K562 (cell line): Measurements from ENCODE around the gene SCIN. TPM values are rescaled to one million over a fixed set of nuclear protein-coding genes. Genes with fewer than 3 reads are reported as not detected.

Source experiments
- ATF6 ChIP-seq: sonication (generic); formaldehyde crosslinking; IDR thresholded peaks from 2 replicates; pipeline ENCODE4 v1.4.0; 2020; ENCODE audit warnings: mild to moderate bottlenecking, missing genetic modification reagents
- ATF7 ChIP-seq: fragments of 450-650 bp; IDR thresholded peaks from 2 replicates; pipeline ENCODE4 v1.7.1; 2014; ENCODE audit warnings: mild to moderate bottlenecking, moderate library complexity
- BRF2 ChIP-seq: IDR thresholded peaks from 3 replicates; pipeline ENCODE4 v1.6.1; 2011; ENCODE audit warnings: borderline replicate concordance, mild to moderate bottlenecking; ENCODE audit not compliant: insufficient read length, insufficient read depth
- CHCHD3 ChIP-seq: fragments of 250-450 bp; sonication (Bioruptor Pico); IDR thresholded peaks from 2 replicates; pipeline ENCODE4 v2.1.2; 2022; ENCODE audit warnings: mild to moderate bottlenecking
- COPS2 ChIP-seq: fragments of 450-650 bp; conservative IDR thresholded peaks from 2 replicates; pipeline ENCODE4 v1.6.1; 2016; ENCODE audit warnings: mild to moderate bottlenecking, moderate library complexity
- HMG20B ChIP-seq: fragments of 250-450 bp; sonication (Bioruptor Pico); IDR thresholded peaks from 2 replicates; pipeline ENCODE4 v1.5.0; 2021; ENCODE audit warnings: mild to moderate bottlenecking
- HNRNPUL1 ChIP-seq: fragments of 200-400 bp; formaldehyde crosslinking; IDR thresholded peaks from 2 replicates; pipeline ENCODE4 v1.6.1; 2017; ENCODE audit warnings: low read length
- HOXB6 ChIP-seq: fragments of 250-450 bp; sonication (Bioruptor Pico); IDR thresholded peaks from 2 replicates; pipeline ENCODE4 v1.5.1; 2022; ENCODE audit warnings: mild to moderate bottlenecking, borderline replicate concordance
- NEUROD1 ChIP-seq: fragments of 150-350 bp; IDR thresholded peaks from 2 replicates; pipeline ENCODE4 v1.6.1; 2014; ENCODE audit warnings: borderline replicate concordance, low read length, low read depth; ENCODE audit not compliant: partially characterized antibody
- NFRKB ChIP-seq: fragments of 450-650 bp; IDR thresholded peaks from 2 replicates; pipeline ENCODE4 v1.6.1; 2016; ENCODE audit warnings: low read depth
- POLR2H ChIP-seq: IDR thresholded peaks from 2 replicates; pipeline ENCODE4 v1.6.1; 2016; ENCODE audit warnings: missing genetic modification characterization, low read depth, mild to moderate bottlenecking, control low read depth, missing compliant biosample characterization, moderate library complexity
- POLR3A ChIP-seq: IDR thresholded peaks from 2 replicates; pipeline ENCODE4 v1.6.1; 2011; ENCODE audit warnings: borderline replicate concordance, mild to moderate bottlenecking, moderate library complexity; ENCODE audit not compliant: insufficient read length, insufficient read depth; ENCODE audit errors: extremely low read depth
- SMARCA5 ChIP-seq: fragments of 450-650 bp; IDR thresholded peaks from 2 replicates; pipeline ENCODE4 v1.6.1; 2016
- TRIM25 ChIP-seq: fragments of 450-650 bp; IDR thresholded peaks from 2 replicates; pipeline ENCODE4 v1.7.0; 2016; ENCODE audit warnings: borderline replicate concordance
- XRCC4 ChIP-seq: IDR thresholded peaks from one replicate; pipeline ENCODE4 v1.6.1; 2011; ENCODE audit not compliant: insufficient read depth, insufficient read length; ENCODE audit errors: extremely low read depth
- ZKSCAN8 ChIP-seq: fragments of 200-800 bp; sonication (Bioruptor generic); IDR thresholded peaks from 2 replicates; pipeline ENCODE4 v1.6.1; 2016; ENCODE audit warnings: missing genetic modification characterization, missing compliant biosample characterization
- ZNF431 ChIP-seq: sonication (generic); formaldehyde crosslinking; IDR thresholded peaks from 2 replicates; pipeline ENCODE4 v1.8.0; 2022; ENCODE audit warnings: mild to moderate bottlenecking, missing genetic modification reagents
- ZNF551 ChIP-seq: fragments of 250-450 bp; sonication (Bioruptor Pico); IDR thresholded peaks from 2 replicates; pipeline ENCODE4 v1.5.0; 2021; ENCODE audit warnings: mild to moderate bottlenecking, moderate library complexity
- ZNF699 ChIP-seq: fragments of 250-450 bp; sonication (Bioruptor Pico); IDR thresholded peaks from 2 replicates; pipeline ENCODE4 v1.8.0; 2021; ENCODE audit warnings: mild to moderate bottlenecking, moderate library complexity; ENCODE audit not compliant: insufficient replicate concordance
- polyA plus RNA-seq, 8 experiments: library from polyadenylated mRNA; depleted of rRNA in 4 of 8; stranded (reverse) in 5 of 8; unstranded in 3 of 8; fragments of >200 nt; fragmentation: Nextera tagmentation in 2 of 8; fragmentation: Illumina TruSeq in 1 of 8; extraction: Ambion mirVana in 2 of 8; extraction: Trizol in 1 of 8; gene quantifications; 2 replicates each; pipeline versions ENCODE4 v1.2.1 to v1.2.3, GENCODE V29; 2011 to 2014; ENCODE audit warnings: inconsistent platforms in 1 of 8, missing spikeins in 1 of 8
- total RNA-seq, 7 experiments: library from RNA; depleted of rRNA in 6 of 7; stranded (reverse); fragments of >200 nt in 6 of 7; fragmentation: Illumina TruSeq in 2 of 7; extraction: Trizol in 2 of 7; gene quantifications; 2 replicates each; pipeline versions ENCODE4 v1.2.1 to v1.2.3, GENCODE V29; 2011 to 2021; ENCODE audit warnings: low replicate concordance in 1 of 7
- TF ChIP-seq, protein P1 (sequence below): fragments of 250-450 bp; sonication (Bioruptor Pico); IDR thresholded peaks from 2 replicates; pipeline ENCODE4 v1.9.0; 2021; ENCODE audit warnings: mild to moderate bottlenecking, inconsistent platforms
- TF ChIP-seq, protein P2 (sequence below): sonication (generic); formaldehyde crosslinking; IDR thresholded peaks from 2 replicates; pipeline ENCODE4 v1.8.0; 2022; ENCODE audit warnings: mild to moderate bottlenecking, missing genetic modification reagents

The SCIN gene
- total and polyA plus RNA-seq, 9 of the 15 experiments (the other 6 are each of a cell fraction or from before 2014, with no cell fraction given), result 0.67 to 18.2 (median 10.6) TPM

GRCh38 chr7:12686234-12686890, 115.8 kb downstream of the SCIN start (continued):
- no peak for TF ChIP-seq TRIM25
- TF ChIP-seq ATF7, result peak; percentile 88
- no peak for TF ChIP-seq HNRNPUL1
- no peak for TF ChIP-seq ZKSCAN8 (CRISPR knock-in tag)
- TF ChIP-seq POLR3A, result no peak
- TF ChIP-seq SMARCA5, result no peak
- no peak for TF ChIP-seq ATF6
- TF ChIP-seq BRF2, result no peak
- TF ChIP-seq ZNF431 (CRISPR knock-in tag), result no peak
- no peak for TF ChIP-seq HMG20B
- TF ChIP-seq CHCHD3 (CRISPR knock-in tag), result no peak
- TF ChIP-seq NFRKB, result no peak
- TF ChIP-seq COPS2, result no peak
- peak; percentile 78 for TF ChIP-seq NEUROD1
- TF ChIP-seq HOXB6 (CRISPR knock-in tag), result no peak
- no peak for TF ChIP-seq ZNF551
- TF ChIP-seq XRCC4, result no peak
- peak; percentile 45; the same call in 1 of the 2 replicates for TF ChIP-seq POLR2H
- TF ChIP-seq, protein P1, sequence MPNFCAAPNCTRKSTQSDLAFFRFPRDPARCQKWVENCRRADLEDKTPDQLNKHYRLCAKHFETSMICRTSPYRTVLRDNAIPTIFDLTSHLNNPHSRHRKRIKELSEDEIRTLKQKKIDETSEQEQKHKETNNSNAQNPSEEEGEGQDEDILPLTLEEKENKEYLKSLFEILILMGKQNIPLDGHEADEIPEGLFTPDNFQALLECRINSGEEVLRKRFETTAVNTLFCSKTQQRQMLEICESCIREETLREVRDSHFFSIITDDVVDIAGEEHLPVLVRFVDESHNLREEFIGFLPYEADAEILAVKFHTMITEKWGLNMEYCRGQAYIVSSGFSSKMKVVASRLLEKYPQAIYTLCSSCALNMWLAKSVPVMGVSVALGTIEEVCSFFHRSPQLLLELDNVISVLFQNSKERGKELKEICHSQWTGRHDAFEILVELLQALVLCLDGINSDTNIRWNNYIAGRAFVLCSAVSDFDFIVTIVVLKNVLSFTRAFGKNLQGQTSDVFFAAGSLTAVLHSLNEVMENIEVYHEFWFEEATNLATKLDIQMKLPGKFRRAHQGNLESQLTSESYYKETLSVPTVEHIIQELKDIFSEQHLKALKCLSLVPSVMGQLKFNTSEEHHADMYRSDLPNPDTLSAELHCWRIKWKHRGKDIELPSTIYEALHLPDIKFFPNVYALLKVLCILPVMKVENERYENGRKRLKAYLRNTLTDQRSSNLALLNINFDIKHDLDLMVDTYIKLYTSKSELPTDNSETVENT (CRISPR knock-in tag), result peak; percentile 69; the same call in 1 of the 2 replicates
- TF ChIP-seq, protein P2, sequence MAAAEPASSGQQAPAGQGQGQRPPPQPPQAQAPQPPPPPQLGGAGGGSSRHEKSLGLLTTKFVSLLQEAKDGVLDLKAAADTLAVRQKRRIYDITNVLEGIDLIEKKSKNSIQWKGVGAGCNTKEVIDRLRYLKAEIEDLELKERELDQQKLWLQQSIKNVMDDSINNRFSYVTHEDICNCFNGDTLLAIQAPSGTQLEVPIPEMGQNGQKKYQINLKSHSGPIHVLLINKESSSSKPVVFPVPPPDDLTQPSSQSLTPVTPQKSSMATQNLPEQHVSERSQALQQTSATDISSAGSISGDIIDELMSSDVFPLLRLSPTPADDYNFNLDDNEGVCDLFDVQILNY (CRISPR knock-in tag), result peak; percentile 90; the same call in 1 of the 2 replicates
- no peak for TF ChIP-seq ZNF699
